Loucy (cell line): ENCODE measurements around the gene PDE4D.

Source experiments
- EZH2phosphoT487 ChIP-seq: fragments of 200-600 bp; IDR thresholded peaks from 2 replicates; pipeline ENCODE4 v1.6.1; 2018; ENCODE audit warnings: antibody characterized with exemption, mild to moderate bottlenecking, moderate library complexity, borderline replicate concordance
- TF ChIP-seq, protein P1 (sequence below): fragments of 200-600 bp; sonication (generic); conservative IDR thresholded peaks from 2 replicates; pipeline ENCODE4 v1.5.1; 2014; ENCODE audit warnings: mild to moderate bottlenecking, antibody characterized with exemption, low read length

GRCh38 chr5:59516161-59516560 lies 377.4 kb downstream of the PDE4D start:
- no peak for TF ChIP-seq EZH2phosphoT487
- TF ChIP-seq, protein P1, sequence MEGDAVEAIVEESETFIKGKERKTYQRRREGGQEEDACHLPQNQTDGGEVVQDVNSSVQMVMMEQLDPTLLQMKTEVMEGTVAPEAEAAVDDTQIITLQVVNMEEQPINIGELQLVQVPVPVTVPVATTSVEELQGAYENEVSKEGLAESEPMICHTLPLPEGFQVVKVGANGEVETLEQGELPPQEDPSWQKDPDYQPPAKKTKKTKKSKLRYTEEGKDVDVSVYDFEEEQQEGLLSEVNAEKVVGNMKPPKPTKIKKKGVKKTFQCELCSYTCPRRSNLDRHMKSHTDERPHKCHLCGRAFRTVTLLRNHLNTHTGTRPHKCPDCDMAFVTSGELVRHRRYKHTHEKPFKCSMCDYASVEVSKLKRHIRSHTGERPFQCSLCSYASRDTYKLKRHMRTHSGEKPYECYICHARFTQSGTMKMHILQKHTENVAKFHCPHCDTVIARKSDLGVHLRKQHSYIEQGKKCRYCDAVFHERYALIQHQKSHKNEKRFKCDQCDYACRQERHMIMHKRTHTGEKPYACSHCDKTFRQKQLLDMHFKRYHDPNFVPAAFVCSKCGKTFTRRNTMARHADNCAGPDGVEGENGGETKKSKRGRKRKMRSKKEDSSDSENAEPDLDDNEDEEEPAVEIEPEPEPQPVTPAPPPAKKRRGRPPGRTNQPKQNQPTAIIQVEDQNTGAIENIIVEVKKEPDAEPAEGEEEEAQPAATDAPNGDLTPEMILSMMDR, result no peak
